ENCODE data around the gene TBC1D5.
"Not testable (repeated sequence)": the region's sequence is repeated elsewhere in the genome, so short reads cannot be mapped to it uniquely, and the experiment has no call there.

Gene TBC1D5

DNA sequence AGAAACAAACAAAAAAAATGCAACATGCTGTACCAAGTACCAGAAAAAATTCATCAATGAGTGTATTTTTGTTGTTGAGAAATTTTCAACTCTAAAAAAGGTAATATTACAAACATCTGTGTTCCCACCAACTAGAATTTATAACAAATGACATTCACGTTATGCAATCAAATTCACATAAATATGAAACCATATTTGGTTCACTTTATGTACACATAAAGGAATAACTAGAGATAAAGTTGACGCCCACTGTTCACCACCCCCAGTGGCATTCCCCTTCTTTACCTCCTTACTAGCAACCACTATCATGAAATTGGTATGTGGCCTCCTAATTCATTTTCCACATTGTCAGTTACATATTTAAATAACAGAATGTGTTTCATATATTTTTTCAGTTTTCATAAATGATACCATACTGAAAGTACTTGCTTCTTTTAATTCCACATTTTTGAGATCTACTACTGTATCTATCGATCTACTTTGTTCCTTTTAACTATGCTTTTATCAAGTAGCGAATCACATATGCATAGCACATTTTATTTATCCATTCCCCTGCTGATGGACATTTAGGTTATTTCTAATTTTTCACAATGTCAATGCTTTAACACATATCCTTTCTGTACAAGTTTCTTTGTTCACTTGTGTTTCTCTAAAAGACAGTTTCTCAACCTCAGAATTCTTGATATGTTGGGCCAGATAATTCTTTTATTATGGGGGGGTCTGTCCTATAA is 34.5 kb downstream of the TBC1D5 start:
- DNase-seq (ENCODE audit: low spot score), result no peak

DNA sequence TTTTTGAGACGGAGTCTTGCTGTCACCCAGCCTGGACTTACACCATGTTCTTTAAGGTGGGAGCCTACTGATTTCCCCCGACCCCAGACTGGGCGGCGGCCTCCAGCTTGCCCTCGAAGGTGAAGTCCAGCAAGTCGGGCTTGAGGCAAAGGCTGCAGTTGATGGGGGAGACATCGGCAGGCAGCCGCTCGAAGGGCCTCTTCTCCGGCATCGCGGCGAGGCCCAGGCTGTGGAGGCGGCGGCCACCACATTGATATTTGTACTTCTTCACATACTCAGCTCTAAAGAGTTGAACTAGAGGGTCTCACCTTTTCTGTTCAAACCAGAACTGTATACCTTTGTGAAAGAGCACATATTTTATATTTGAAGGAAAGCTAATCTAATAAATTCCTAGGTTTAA is 36.4 kb downstream of the TBC1D5 start:
- DNase-seq (ENCODE audit: low spot score), result not testable (repeated sequence)

DNA sequence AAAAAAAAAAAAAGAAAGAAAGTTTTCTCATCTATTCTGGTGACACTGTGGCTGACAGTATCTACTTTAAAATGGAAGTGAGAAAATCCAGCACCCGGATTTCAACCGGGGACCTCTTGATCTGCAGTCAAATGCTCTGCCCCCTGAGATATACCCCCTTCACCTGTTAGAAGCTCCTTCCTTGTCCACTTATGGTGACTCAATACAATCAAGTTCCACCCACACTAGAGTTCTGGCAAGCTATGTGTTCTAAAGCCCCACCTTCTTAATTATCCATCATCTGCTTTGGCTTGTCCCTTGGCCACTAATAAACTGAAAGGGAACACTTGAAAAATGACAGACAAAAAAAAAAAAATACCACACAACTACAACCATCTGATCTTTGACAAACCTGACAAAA is 42.6 kb downstream of the TBC1D5 start:
- DNase-seq (ENCODE audit: low spot score), result not testable (repeated sequence)

DNA sequence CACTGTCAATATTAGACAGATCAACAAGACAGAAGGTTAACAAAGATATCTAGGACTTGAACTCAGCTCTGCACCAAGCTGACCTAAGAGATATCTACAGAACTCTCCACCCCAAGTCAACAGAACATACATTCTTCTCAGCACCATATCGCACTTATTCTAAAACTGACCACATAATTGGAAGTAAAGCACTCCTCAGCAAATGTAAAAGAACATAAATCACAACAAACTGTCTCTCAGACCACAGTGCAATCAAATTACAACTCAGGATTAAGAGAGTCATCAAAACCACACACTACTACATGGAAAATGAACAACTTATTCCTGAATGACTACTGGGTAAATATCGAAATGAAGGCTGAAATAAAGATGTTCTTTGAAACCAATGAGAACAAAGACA is 46.8 kb downstream of the TBC1D5 start:
- DNase-seq (ENCODE audit: low spot score), result not testable (repeated sequence)

DNA sequence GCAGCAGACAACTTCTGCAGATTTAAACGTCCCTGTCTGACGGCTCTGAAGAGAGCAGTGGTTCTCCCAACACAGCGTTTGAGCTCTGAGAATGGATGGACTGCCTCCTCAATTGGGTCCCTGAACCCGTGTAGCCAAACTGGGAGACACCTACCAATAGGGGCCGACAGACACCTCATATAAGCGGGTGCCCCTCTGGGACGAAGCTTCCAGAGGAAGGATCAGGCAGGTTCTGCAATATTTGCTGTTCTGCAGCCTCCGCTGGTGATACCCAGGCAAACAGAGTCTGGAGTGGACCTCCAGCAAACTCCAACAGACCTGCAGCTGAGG is 48.8 kb downstream of the TBC1D5 start:
- not testable (repeated sequence) for DNase-seq (ENCODE audit: low spot score)

DNA sequence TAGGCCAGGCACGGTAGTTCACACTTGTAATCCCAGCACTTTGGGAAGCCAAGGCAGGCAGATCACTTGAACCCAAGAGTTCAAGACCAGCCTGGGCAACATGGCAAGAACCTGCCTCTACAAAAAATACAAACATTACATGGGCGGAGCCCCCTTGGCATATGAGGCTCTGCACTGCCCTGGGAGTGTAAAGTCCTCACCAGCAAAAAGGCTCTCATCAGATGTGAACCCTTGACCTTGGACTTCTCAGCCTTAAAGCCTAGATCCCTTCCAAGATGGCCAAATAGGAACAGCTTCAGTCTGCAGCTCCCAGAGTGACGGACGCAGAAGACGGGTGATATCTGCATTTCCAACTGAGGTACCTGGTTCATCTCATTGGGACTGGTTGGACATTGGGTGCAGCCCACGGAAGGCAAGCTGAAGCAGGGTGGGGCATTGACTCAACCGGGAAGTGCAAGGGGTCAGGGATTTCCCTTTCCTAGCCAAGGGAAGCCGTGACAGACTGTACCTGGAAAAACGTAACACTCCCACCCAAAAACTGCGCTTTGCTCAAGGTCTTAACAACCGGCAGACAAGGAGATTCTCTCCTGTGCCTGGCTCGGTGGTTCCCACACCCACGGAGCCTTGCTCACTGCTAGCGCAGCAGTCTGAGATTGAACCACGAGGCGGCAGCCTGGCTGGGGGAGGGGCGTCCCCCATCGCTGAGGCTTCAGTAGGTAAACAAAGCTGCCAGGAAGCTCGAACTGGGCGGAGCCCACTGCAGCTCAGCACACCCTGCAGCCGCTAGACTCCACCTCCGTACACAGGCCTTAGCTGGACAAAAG is 49.4 kb downstream of the TBC1D5 start:
- not testable (repeated sequence) for DNase-seq (ENCODE audit: low spot score)

DNA sequence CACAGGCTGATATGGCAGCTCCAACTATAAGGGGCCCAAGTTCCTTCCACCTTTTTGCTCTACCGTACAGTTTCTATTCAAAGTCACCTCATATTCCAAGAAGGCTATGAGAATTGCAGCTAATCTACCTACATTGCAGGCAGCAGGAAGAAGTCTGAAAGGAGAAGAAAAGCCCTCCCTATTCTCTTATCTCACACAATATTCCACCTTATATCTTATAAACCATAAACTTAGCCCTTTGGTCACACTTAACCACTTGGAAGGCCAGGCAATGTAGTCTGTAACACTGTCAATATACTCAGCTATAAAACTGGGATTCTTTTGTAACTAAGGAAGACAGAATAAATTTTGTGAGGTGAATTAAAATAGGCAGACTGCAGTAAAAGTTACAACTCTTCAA is 54.9 kb downstream of the TBC1D5 start:
- no peak for DNase-seq (ENCODE audit: low spot score)

DNA sequence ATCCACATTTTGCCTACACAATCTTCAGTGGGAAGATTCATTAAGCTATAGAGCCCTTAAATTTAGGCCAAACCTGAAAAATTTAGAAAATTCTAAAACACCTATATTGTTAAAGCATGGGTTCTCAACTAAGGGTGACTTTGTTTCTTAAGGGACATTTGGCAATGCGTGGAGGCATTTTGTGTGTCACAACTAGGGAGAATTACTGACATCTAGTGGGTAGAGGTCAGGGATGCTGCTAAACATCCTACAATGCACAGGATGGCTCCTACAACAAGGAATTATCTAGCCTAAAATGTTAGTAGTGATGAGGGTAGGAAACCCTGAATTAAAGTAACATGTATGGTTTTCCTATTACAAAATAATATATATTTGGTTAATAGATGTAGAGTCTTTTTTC is 55.8 kb downstream of the TBC1D5 start:
- DNase-seq (ENCODE audit: low spot score), result peak; percentile 3

DNA sequence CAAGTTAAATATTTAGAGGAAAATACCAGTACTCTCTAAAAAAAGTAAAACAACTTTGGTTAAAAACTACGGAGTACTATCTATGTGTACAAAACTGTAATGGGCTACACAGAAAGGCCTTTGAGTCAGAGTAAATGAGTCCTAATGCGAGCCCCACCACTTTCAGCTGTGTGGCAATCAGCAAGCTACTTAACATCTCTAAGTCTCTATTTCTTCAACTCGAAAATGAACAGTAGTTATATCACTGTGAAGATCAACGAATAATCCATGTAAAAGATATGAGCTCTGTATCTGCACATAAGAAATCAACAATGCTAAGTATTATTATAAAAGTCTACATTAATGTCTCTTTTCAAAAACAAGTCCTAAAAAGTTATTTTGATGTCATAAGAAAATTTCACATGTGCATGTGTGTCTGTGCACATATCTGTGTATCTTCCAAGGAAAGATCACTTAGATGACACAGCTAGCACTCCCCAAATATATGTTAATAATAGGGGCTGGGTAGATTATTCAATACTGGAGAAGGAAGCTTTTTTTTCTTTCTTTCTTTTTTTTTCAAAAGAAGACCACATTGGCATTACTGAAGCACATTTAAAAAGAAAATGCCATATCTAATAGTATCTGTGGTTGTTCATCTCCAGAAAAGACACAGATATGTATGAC is 58.8 kb downstream of the TBC1D5 start:
- no peak for DNase-seq (ENCODE audit: low spot score)

DNA sequence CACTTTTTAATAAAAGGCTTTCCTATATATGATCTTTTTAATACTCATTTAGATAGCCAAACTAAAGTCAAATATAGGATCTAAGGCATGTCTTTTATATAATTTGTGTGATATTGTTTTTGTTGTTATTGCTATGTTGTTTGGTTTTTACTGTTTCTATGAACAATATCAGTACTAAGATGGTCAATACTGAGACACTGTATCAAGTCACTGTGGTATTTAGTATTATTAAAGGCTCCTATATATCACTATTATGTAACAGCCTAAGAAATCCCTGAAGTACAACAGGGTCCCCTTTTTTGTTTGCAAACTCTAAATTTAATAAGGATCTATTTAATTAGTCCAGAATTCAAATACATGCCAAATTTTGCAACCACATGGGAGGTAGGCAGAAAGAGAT is 61.9 kb downstream of the TBC1D5 start:
- no peak for DNase-seq (ENCODE audit: low spot score)

DNA sequence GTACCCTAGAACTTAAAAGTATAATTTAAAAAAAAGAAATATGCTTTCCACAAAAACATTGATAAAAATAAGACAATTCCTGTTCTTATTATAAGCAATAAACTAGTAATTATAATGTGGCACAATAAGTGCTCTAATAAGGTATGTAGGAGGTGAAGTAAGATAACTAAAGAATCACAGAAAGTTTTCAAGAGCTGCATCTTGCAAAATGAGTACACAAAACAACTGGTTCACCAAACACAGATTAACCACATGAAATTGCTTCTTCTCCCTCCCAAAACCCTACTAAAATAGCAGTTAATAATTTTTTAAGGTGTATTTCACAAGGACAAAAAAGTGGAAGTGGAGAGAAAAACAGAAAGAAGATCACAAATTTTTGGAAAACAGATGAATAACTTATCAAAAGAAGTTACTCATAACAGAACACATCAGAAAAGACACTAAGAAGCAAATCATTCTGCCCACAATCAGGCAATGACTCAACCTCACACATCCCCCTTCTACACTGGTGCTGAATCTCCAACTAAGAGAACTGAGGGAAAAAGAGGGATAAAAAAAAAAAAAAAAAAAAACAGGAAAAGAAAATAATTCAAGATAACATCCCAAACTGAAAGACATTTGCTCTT is 64.2 kb downstream of the TBC1D5 start:
- DNase-seq (ENCODE audit: low spot score), result peak; percentile 40

DNA sequence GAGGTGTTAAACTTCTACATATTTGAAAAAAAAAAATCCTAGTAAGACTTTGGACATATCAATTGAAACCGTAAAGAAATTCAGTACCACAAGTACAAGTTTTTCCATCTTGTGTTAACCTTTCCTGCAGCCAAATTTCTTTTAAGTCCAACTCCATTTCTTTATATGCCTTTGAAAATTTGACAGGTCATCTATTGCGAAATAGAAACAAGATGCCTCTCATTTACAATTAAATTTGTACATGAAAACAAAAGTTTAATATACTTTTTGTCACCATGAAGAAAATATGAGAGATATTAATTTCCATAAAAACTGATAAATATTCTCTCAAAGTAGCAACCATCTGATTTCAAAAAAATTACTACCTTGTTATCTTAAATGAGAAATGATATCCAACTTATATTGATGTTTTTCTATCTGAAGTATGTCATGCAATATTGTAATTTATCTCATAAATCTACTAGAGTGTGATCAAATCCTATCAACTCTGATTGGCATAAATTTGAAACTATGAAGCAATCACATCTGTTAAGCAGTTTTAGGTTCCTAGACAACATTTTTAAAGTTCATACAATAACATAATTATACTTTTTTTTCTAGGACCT is 68.2 kb downstream of the TBC1D5 start:
- DNase-seq (ENCODE audit: low spot score), result no peak

DNA sequence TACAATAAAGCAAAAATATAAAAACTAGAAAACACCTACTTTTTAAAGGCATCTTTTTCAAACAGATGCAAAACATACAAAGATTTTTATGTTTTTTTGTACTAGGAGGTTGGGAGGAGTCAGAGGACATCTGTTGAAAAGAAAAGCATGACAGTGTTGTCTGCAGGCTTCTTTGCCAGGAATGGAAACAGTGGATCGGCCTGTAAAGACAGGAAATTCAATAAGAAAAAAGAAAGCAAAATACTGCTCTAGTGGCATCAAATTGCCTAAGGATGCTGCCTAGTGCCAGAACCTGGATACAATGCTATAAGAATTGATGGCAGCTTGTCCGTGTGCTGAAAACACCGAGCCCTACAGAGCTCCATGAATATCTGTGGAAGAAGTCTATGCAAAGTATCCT is 69.9 kb downstream of the TBC1D5 start:
- no peak for DNase-seq (ENCODE audit: low spot score)

DNA sequence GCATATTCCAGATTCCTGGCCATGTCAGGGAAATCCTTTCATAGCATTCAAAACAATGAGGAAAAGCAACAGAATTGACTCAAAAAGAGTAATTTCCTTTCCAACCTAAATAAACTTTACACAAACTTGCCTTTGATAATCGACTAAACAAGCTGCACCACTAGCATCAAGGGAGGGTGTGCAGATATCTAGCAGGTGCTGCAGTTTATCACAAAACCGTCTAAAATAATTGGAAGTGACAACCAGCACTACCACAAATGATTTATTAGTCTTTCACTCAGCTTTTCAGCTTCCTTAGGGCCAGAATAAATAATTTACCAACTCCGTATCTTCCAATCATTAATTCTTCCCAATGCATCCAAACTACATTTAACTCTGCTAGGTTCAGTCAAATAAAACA is 71.7 kb downstream of the TBC1D5 start:
- DNase-seq (ENCODE audit: low spot score), result no peak

DNA sequence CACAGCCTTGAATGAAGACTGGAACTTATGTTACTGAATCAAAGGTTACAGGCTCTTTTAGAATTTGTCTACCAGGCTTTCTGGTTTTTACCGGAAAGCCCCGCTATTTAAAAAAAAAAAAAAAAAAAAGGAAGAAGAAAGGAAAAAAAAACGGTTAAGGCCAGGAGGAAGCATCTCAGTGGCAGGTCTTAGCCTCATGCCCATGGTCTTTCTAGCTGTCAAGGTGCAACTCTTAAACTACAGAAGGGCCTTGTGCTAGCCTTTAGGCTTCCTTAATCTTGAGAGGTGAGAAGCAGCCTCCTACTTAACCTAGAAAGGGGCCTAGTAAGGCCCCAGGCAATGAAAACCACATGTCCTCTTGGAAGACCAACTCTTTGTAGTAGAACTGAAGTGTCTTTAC is 77.5 kb downstream of the TBC1D5 start:
- no peak for DNase-seq (ENCODE audit: low spot score)

DNA sequence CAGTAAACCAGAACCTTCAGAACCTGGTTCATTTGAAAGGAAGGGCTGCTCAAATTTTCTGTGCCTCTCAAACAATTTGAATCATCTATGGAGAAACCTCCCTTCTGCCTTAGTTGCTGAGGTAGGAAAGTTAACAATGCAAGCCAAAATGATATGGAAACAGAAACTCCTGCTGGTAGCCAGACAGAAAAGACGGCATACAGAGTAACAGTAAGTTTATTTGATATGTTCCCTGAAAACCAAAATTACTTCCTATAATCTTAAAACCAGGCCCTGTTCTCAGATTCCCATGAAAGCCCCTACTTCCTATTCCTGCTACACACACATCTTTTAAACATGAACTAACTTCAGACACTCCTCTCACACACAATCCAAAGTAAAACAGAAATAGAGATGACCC is 86.2 kb downstream of the TBC1D5 start:
- no peak for DNase-seq (ENCODE audit: low spot score)

DNA sequence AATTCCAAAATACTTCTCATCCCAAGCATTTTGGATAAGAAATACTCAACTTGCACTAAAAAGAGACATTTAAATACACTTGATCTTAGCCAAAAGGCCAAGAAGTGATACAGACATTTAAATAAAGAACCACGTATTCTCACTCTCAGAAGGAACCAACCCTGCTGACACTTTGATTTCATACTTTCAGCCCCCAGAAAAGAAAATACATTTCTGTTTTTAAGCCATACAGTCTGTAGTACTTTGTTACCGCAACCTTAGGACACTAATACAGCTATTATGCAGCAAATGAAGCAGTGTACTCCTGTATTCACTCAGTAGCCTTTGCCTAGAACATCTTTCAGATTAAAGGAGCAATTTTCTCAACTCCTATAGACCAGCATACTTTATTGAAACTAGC is 86.7 kb downstream of the TBC1D5 start:
- no peak for DNase-seq (ENCODE audit: low spot score)

DNA sequence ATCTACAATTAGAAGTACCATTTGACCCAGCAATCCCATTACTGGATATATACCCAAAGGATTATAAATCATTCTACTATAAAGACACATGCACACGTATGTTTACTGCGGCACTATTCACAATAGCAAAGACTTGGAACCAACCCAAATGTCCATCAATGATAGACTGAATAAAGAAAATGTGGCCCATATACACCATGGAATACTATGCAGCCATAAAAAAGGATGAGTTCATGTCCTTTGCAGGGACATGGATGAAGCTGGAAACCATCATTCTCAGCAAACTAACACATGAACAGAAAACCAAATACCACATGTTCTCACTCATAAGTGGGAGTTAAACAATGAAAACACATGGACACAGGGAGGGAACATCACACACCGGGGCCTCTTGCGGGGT is 92.7 kb downstream of the TBC1D5 start:
- DNase-seq (ENCODE audit: low spot score), result not testable (repeated sequence)

DNA sequence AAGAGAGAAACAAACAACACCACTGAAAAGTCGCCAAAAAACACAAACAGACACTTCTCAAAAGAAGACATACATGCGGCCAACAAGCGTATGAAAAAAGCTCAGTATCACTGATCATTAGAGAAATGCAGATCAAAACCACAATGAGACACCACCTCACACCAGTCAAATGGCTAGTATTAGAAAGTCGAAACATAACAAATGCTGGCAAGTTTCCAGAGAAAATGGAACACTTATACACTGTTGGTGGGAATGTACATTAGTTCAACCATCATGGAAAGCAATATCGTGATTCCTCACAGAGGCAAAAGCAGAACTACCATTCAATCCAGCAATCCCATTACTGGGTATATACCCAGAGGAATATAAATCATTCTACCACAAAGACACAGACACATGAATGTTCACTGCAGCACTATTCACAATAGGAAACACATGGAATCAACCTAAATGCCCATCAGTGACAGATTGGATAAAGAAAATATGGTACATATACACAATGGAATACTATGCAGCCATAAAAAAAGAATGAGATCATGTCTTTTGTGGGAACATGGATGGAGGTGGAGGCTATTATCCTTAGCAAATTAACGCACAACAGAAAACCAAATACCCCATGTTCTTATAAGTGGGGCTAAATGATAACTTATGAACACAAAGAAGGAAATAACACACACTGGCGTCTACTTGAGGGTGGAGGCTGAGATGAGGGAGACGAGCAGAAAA is 93.6 kb downstream of the TBC1D5 start:
- DNase-seq (ENCODE audit: low spot score), result not testable (repeated sequence)

DNA sequence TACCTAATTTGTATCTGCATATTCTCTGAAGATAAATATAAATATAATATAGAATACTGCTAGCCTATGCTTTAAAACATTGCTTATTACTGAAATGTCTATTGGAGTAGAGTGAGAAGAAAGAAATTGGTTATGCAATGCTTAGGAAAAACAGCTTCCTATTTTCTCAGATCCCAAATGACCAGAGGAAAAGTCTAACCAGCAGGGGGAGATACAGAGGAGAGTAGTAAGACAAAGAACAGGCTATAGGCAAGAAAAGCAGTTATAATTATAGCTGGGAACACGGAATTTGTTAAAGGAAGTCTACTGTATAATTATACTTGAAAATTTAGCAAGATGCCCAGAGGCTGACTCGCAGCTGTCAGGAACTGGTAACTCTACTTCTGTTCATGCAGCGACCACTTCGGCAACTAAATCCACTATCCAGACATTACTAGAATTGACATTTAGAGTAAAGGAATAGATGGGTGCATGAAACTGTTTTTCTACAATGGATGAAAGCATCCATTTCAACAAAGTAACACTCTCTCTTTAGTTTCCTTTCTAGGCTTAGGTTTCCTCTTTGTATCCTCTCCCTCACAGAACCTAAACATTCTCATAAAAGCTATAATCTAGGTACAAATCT is 97.2 kb downstream of the TBC1D5 start:
- DNase-seq (ENCODE audit: low spot score), result peak; percentile 44

DNA sequence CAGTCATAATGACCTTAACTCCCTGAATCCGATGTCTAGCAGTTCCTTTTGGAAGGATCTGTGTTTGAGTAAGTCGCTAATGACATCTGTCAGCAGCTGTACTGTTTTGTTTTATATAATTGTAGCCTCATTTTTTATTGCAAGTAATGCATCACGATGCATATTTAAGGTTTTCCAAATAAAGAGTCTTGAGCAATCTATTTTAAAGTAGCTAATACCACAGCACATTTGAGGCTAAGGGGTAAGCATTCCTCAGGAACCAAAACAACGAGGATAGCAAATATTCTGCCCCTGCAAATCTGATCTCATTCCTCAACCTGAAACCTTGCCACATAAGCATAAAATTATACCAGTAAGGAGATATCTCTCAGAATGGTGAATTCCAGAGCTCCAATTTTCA is 98.7 kb downstream of the TBC1D5 start:
- DNase-seq (ENCODE audit: low spot score), result no peak
